ENCODE data around the gene METTL14. TPM values are rescaled to one million over a fixed set of nuclear protein-coding genes. Genes with fewer than 3 reads are reported as not detected.

The METTL14 gene
- polyA plus RNA-seq, 1 donor (not counting 4 experiments of a cell fraction or from before 2014, with no cell fraction given): 25.8 TPM

- Histone ChIP-seq H2AFZ (ENCODE audit: control insufficient read depth, low read length) (no peak overlapping the region), H3K9me1 (ENCODE audit: control insufficient read depth, extremely low read depth, insufficient read depth, low read length) (no peaks in the 10 kb centered on the region), H4K20me1 (ENCODE audit: control insufficient read depth, extremely low read depth, insufficient read depth, low read length) (no peaks in the 10 kb centered on the region), H3K79me2 (ENCODE audit: control insufficient read depth, insufficient read depth, low read length) (no peaks in the 10 kb centered on the region), H3K27ac (ENCODE audit: control insufficient read depth, insufficient read depth, low read length) (no peak overlapping the region), H3K4me3 (ENCODE audit: control insufficient read depth in 2 of 3, extremely low read depth in 1 of 3, insufficient read depth in 2 of 3, low read depth in 1 of 3, low read length in 3 of 3) (no peak overlapping the region), H3K27me3 (ENCODE audit: control insufficient read depth, extremely low read depth, insufficient read depth, low read length) (no peaks in the 10 kb centered on the region), H3K4me1 (ENCODE audit: control insufficient read depth, extremely low read depth, insufficient read depth, low read length) (peaks cover 7% of the 10 kb centered on the region), H3K4me2 (ENCODE audit: control insufficient read depth, extremely low read depth, insufficient read depth, low read depth, low read length) (no peak overlapping the region), H3K9ac (ENCODE audit: control insufficient read depth, extremely low read depth, insufficient read depth, low read length) (no peak overlapping the region), H3K36me3 (ENCODE audit: control insufficient read depth in 2 of 2, extremely low read depth in 1 of 2, insufficient read depth in 2 of 2, low read length in 2 of 2) (peaks cover 7 to 21% of the 10 kb centered on the region in 2 experiments), H3K9me3 (ENCODE audit: control insufficient read depth, low read depth, low read length) (no peaks in the 10 kb centered on the region)
- FAIRE-seq (no peak), DNase-seq (ENCODE audit: low read depth, low spot score) (no peak)
- TF ChIP-seq EZH2 (IDR thresholded peaks at IDR 0.05; ENCODE audit: low read length) (no peak), CTCF (optimal IDR thresholded peaks at IDR 0.05 in 1 of 3, IDR thresholded peaks at IDR 0.05 in 1 of 3, conservative IDR thresholded peaks at IDR 0.05 in 1 of 3; ENCODE audit: extremely low read depth in 1 of 3, insufficient read depth in 2 of 3, low read length in 3 of 3) (no peak)
- dilution Hi-C loops (cut with MboI; ENCODE audit: extremely low pct_ligation_motif_present, low sequenced_read_pairs): no loop called here
Measured at GRCh38 chr4:118734491-118735205, 49.5 kb downstream of the METTL14 start.

- no peak overlapping the region for H3K9ac ChIP-seq (ENCODE audit: control insufficient read depth, extremely low read depth, insufficient read depth, low read length)
- H3K4me1 ChIP-seq (ENCODE audit: control insufficient read depth, extremely low read depth, insufficient read depth, low read length): peaks cover 7% of the 10 kb centered on the region
Measured at GRCh38 chr4:118736900-118737299, 51.7 kb downstream of the METTL14 start.

More at GRCh38 chr4:118736900-118737299, 51.7 kb downstream of the METTL14 start:
- FAIRE-seq: no peak
- no peak overlapping the region for H3K4me2 ChIP-seq (ENCODE audit: control insufficient read depth, extremely low read depth, insufficient read depth, low read depth, low read length)
- no peak overlapping the region for H2AFZ ChIP-seq (ENCODE audit: control insufficient read depth, low read length)
- H3K27ac ChIP-seq (ENCODE audit: control insufficient read depth, insufficient read depth, low read length): no peak overlapping the region
- H4K20me1 ChIP-seq (ENCODE audit: control insufficient read depth, extremely low read depth, insufficient read depth, low read length): no peaks in the 10 kb centered on the region
- no peaks in the 10 kb centered on the region for H3K9me1 ChIP-seq (ENCODE audit: control insufficient read depth, extremely low read depth, insufficient read depth, low read length)
- no peaks in the 10 kb centered on the region for H3K27me3 ChIP-seq (ENCODE audit: control insufficient read depth, extremely low read depth, insufficient read depth, low read length)
- H3K4me3 ChIP-seq (ENCODE audit: control insufficient read depth in 2 of 3, extremely low read depth in 1 of 3, insufficient read depth in 2 of 3, low read depth in 1 of 3, low read length in 3 of 3): no peak overlapping the region
- peaks cover 5 to 22% of the 10 kb centered on the region in 2 experiments for H3K36me3 ChIP-seq (ENCODE audit: control insufficient read depth in 2 of 2, extremely low read depth in 1 of 2, insufficient read depth in 2 of 2, low read length in 2 of 2)
- dilution Hi-C loops (cut with MboI; ENCODE audit: extremely low pct_ligation_motif_present, low sequenced_read_pairs): no loop called here
- no peaks in the 10 kb centered on the region for H3K79me2 ChIP-seq (ENCODE audit: control insufficient read depth, insufficient read depth, low read length)
- H3K9me3 ChIP-seq (ENCODE audit: control insufficient read depth, low read depth, low read length): no peaks in the 10 kb centered on the region
- DNase-seq (ENCODE audit: low read depth, low spot score): no peak
- TF ChIP-seq CTCF (optimal IDR thresholded peaks at IDR 0.05 in 1 of 3, IDR thresholded peaks at IDR 0.05 in 1 of 3, conservative IDR thresholded peaks at IDR 0.05 in 1 of 3; ENCODE audit: extremely low read depth in 1 of 3, insufficient read depth in 2 of 3, low read length in 3 of 3): no peak
- TF ChIP-seq EZH2 (IDR thresholded peaks at IDR 0.05; ENCODE audit: low read length): no peak
